ENCODE results near the gene LCK. TPM values are rescaled to one million over a fixed set of nuclear protein-coding genes. Genes with fewer than 3 reads are reported as not detected.

LCK gene
- total RNA-seq, 4 donors from 2014 or later, result 2.2 to 4.0 (median 3.5) TPM

- Histone ChIP-seq H3K9me3 (no peaks in the 10 kb centered on the region), H3K4me1 (peaks cover 0 to 2% of the 10 kb centered on the region in 2 donors), H3K4me3 (replicated peaks in 1 of 3) (no peak overlapping the region), H3K27me3 (no peaks in the 10 kb centered on the region), H3K27ac (no peak overlapping the region), H3K36me3 (peaks cover 10 to 16% of the 10 kb centered on the region in 2 donors)
- DNase-seq, result no peak
- intact Hi-C loops (cut with DNase I), result loop anchor here (10.0 kb wide), 1 partner anchor 65 kb away; no protein-coding TSS in a partner anchor
- no peak for TF ChIP-seq POLR2A (IDR thresholded peaks at IDR 0.05)
- TF ChIP-seq, protein P1, sequence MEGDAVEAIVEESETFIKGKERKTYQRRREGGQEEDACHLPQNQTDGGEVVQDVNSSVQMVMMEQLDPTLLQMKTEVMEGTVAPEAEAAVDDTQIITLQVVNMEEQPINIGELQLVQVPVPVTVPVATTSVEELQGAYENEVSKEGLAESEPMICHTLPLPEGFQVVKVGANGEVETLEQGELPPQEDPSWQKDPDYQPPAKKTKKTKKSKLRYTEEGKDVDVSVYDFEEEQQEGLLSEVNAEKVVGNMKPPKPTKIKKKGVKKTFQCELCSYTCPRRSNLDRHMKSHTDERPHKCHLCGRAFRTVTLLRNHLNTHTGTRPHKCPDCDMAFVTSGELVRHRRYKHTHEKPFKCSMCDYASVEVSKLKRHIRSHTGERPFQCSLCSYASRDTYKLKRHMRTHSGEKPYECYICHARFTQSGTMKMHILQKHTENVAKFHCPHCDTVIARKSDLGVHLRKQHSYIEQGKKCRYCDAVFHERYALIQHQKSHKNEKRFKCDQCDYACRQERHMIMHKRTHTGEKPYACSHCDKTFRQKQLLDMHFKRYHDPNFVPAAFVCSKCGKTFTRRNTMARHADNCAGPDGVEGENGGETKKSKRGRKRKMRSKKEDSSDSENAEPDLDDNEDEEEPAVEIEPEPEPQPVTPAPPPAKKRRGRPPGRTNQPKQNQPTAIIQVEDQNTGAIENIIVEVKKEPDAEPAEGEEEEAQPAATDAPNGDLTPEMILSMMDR (IDR thresholded peaks at IDR 0.05), result no peak
These were observed 48.3 kb downstream of the LCK start for GRCh38 chr1:32299327-32299726.

DNA sequence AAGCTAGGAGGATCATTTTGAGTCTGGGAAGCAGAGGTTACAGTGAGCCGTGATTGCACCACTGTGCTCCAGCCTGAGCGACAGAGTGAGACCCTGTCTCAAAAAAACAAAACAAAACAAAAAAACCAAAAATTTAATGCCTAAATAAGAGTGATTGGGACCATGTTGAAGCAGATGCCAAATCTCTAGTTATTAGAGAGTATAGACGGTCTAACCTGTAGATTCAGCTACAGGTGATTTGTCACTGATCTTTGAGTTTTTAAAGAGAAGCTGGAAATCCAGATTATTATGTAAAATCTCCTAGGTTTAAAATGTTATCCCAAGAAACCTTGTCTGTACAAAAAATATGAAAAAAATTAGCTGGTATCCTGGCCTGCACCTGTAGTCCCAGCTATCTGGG lies 52.3 kb downstream of the LCK start:
- no peak for DNase-seq
- Histone ChIP-seq H3K27ac (no peak overlapping the region), H3K36me3 (peaks cover 18 to 24% of the 10 kb centered on the region in 2 donors), H3K4me3 (replicated peaks in 1 of 3) (no peak overlapping the region), H3K27me3 (no peaks in the 10 kb centered on the region), H3K9me3 (no peaks in the 10 kb centered on the region), H3K4me1 (peaks cover 0 to 4% of the 10 kb centered on the region in 2 donors)
- no peak for TF ChIP-seq POLR2A (IDR thresholded peaks at IDR 0.05)
- TF ChIP-seq, protein P1 (IDR thresholded peaks at IDR 0.05), result no peak
- WGBS, 2 donors, result 96 to 99% methylated on average over 3 of the region's 3 CpGs
- intact Hi-C loops (cut with DNase I), result no loop called here

- Histone ChIP-seq H3K4me3 (replicated peaks in 1 of 3) (no peak overlapping the region), H3K36me3 (peaks cover 18 to 24% of the 10 kb centered on the region in 2 donors), H3K9me3 (no peaks in the 10 kb centered on the region), H3K27ac (no peak overlapping the region), H3K27me3 (no peaks in the 10 kb centered on the region), H3K4me1 (peaks cover 3 to 12% of the 10 kb centered on the region in 2 donors)
- DNase-seq, result no peak
- TF ChIP-seq, protein P1 (IDR thresholded peaks at IDR 0.05), result no peak
- TF ChIP-seq POLR2A (IDR thresholded peaks at IDR 0.05), result no peak
- intact Hi-C loops (cut with DNase I), result no loop called here
- WGBS, 2 donors, result 76 to 77% methylated on average over 3 of the region's 3 CpGs
These were observed 53.0 kb downstream of the LCK start for GRCh38 chr1:32303997-32304622.

DNA sequence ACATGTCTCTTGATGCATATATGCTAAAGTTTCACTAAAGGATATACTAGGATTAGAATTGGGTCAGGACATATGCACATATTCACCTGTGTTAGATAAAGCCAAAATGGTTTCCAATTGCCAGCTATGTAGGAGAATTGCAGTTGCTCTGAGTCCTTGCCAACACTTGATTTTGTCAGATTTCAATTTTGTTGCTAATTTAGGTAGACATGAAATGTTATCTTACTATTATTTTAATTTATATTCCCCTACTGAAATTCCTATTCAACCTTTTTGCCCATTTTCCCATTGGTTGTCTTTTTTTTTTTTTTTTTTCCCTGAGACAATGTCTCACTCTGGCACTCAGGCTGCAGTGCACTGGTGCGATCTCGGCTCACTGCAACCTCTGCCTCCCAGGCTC lies 54.2 kb downstream of the LCK start:
- intact Hi-C loops (cut with DNase I), result no loop called here
- DNase-seq, result no peak
- H3K36me3 ChIP-seq, result peaks cover 18 to 24% of the 10 kb centered on the region in 2 donors
- peaks cover 14 to 24% of the 10 kb centered on the region in 2 donors for H3K4me1 ChIP-seq
- no peaks in the 10 kb centered on the region for H3K27me3 ChIP-seq
- H3K4me3 ChIP-seq (replicated peaks in 1 of 3), result no peak overlapping the region
- no peaks in the 10 kb centered on the region for H3K9me3 ChIP-seq
- TF ChIP-seq, protein P1 (IDR thresholded peaks at IDR 0.05), result no peak
- no peak for TF ChIP-seq POLR2A (IDR thresholded peaks at IDR 0.05)
- WGBS, 2 donors, result 94 to 100% methylated on average over 2 of the region's 2 CpGs
- no peak overlapping the region for H3K27ac ChIP-seq

DNA sequence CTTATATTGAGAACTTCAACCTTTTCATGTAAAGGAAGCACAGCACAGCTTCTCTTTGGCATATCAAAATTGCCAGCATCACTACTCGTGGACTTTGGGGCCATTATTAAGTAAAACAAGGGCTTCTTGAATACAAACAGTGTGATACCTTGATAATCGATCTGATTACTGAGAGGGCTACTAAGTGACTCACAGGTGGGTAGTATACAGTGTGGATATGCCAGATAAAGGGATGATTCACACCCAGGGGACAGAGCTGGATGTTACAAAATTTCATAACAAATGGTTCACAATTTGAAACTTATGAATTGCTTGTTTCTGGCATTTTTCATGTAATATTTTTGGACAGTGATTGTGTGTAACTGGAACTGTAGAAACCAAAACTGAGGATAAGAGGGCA lies 56.3 kb downstream of the LCK start:
- 89 to 93% methylated on average over 2 of the region's 2 CpGs for WGBS, 2 donors

More for the DNA sequence above, 56.3 kb downstream of the LCK start:
- Histone ChIP-seq H3K4me1 (peaks cover 33 to 42% of the 10 kb centered on the region in 2 donors), H3K36me3 (peaks cover 18 to 24% of the 10 kb centered on the region in 2 donors), H3K4me3 (replicated peaks in 1 of 3) (no peak overlapping the region), H3K27me3 (no peaks in the 10 kb centered on the region), H3K27ac (no peak overlapping the region), H3K9me3 (no peaks in the 10 kb centered on the region)
- intact Hi-C loops (cut with DNase I), result no loop called here
- no peak for TF ChIP-seq POLR2A (IDR thresholded peaks at IDR 0.05)
- TF ChIP-seq, protein P1 (IDR thresholded peaks at IDR 0.05), result no peak
- DNase-seq, result no peak
